Measurements from ENCODE around the gene ANP32A.

Gene ANP32A

DNA sequence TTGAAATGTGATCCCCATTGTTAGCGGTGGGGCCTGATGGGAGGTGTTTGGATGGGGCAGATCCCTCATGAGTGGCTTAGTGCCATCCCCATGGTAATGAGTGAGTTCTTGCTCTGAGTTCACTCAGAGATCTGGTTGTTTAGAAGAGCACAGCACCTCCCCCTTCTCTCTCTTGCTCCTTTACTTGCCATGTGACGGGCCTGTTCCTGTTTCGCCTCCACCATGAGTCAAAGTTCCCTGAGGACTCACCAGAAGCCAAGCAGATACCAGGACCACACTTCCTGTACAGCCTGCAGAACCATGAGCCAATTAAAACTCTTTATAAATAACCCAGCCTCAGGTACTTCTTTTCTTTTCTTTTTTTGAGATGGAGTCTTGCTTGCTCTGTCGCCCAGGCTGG is 46.6 kb downstream of the ANP32A start:
- TF ChIP-seq, protein P1, sequence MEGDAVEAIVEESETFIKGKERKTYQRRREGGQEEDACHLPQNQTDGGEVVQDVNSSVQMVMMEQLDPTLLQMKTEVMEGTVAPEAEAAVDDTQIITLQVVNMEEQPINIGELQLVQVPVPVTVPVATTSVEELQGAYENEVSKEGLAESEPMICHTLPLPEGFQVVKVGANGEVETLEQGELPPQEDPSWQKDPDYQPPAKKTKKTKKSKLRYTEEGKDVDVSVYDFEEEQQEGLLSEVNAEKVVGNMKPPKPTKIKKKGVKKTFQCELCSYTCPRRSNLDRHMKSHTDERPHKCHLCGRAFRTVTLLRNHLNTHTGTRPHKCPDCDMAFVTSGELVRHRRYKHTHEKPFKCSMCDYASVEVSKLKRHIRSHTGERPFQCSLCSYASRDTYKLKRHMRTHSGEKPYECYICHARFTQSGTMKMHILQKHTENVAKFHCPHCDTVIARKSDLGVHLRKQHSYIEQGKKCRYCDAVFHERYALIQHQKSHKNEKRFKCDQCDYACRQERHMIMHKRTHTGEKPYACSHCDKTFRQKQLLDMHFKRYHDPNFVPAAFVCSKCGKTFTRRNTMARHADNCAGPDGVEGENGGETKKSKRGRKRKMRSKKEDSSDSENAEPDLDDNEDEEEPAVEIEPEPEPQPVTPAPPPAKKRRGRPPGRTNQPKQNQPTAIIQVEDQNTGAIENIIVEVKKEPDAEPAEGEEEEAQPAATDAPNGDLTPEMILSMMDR (conservative IDR thresholded peaks at IDR 0.05; ENCODE audit: control insufficient read depth, insufficient read depth, low read depth, low read length), result no peak
- no peak for DNase-seq (ENCODE audit: low read depth)
- H3K4me3 ChIP-seq (ENCODE audit: control insufficient read depth, low read depth, low read length), result no peak overlapping the region

DNA sequence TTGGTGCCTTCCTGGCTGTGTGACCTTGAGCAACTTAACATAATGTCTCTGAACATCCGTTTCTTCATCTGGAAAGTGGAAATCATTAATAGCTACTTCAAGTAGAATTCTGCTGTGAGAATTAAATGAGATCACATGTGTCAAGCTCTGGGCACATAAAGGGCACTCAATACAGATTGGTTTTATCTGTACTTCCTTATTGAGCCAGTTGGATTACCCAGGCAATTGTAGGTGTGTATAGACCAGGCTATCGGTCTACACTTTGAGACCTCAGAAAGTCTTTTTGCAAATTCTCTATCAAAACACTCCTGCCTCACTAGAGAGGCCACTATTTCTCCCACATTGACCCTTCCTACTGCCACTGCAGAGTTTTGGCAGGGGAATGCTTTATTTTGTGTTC is 47.7 kb downstream of the ANP32A start:
- no peak for DNase-seq (ENCODE audit: low read depth)
- H3K4me3 ChIP-seq (ENCODE audit: control insufficient read depth, low read depth, low read length), result no peak overlapping the region
- TF ChIP-seq, protein P1 (conservative IDR thresholded peaks at IDR 0.05; ENCODE audit: control insufficient read depth, insufficient read depth, low read depth, low read length), result no peak

DNA sequence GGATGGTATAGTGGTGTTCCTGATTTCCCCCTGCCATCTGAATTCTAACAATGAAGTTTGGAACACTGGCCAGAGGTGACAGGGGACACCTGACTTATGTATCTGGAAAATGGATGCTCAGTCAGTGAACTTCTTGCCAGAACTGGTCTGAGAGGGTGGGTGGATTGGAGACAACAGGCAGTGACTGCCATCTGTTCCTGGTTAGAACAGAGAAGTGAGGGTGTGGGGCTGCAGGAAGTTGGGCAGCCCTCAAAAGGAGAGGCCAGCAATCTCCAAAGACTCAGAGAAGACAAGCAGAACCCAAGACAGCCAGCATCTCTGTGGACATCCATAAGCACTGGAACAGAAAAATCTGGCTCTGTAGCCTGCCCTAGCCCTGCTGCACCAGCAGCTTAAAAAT is 50.5 kb downstream of the ANP32A start:
- TF ChIP-seq, protein P1 (conservative IDR thresholded peaks at IDR 0.05; ENCODE audit: control insufficient read depth, insufficient read depth, low read depth, low read length), result no peak
- no peak for DNase-seq (ENCODE audit: low read depth)
- no peak overlapping the region for H3K4me3 ChIP-seq (ENCODE audit: control insufficient read depth, low read depth, low read length)

DNA sequence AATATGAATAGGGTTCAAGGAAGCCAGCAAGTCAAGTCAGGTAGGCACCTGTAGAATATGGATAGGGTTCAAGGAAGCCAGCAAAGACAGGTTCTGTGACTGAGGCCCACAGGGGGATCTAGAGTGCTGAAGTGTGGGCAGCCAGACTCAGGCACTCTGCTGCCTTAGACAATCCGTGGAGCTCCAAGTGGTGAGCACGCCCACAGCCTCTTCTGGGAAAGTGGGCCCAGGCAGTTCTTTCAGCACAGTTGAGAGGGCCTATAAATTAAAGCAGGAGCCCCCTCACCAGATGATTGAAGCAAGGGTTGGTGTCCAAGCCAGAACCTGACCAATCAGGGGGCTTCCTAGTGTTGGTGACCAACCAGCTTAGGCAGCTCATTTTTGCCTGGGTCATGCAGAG is 51.0 kb downstream of the ANP32A start:
- TF ChIP-seq, protein P1 (conservative IDR thresholded peaks at IDR 0.05; ENCODE audit: control insufficient read depth, insufficient read depth, low read depth, low read length), result no peak
- no peak overlapping the region for H3K4me3 ChIP-seq (ENCODE audit: control insufficient read depth, low read depth, low read length)
- DNase-seq (ENCODE audit: low read depth), result no peak

DNA sequence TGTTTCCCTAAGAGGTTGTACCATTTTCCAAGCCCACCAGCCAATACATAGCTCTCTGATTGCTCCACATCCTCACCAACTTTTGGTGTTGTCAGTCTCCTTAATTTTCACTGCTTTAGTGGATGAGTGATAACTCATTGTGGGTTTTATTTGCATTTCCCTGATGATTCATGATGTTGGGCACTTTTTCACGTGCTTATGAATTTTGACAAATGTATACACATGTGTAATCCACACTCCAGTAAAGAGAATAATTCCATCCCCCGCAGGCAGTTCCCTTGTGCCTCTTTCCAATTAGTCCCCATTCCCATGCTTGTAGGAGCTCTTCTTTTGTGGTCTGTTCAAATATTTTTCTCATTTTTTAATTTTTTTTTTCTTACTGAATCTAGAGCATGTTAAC is 52.4 kb downstream of the ANP32A start:
- TF ChIP-seq, protein P1 (conservative IDR thresholded peaks at IDR 0.05; ENCODE audit: control insufficient read depth, insufficient read depth, low read depth, low read length), result no peak
- peak; percentile 29 for DNase-seq (ENCODE audit: low read depth)
- H3K4me3 ChIP-seq (ENCODE audit: control insufficient read depth, low read depth, low read length), result no peak overlapping the region

DNA sequence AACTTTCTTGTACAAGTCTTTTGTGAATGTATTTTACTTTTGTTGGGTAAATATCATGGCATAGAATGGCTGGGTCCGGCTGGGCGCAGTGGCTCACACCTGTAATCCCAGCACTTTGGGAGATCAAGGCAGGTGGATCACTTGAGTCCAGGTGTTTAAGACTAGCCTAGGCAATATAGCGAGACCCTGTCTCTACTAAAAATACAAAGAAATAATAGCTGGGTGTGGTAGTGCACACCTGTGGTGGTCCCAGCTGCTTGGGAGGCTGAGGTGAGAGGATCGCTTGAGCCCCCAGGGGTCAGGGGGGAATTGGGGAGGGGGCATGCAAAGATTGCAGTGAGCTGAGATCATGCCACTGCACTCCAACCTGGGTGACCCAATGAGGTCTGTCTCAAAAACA is 52.9 kb downstream of the ANP32A start:
- no peak overlapping the region for H3K4me3 ChIP-seq (ENCODE audit: control insufficient read depth, low read depth, low read length)
- DNase-seq (ENCODE audit: low read depth), result no peak
- TF ChIP-seq, protein P1 (conservative IDR thresholded peaks at IDR 0.05; ENCODE audit: control insufficient read depth, insufficient read depth, low read depth, low read length), result no peak

Data from fibroblast of mammary gland (primary cell).